Middle frontal gyrus (tissue), 1 donor: ENCODE results near the gene IFIT2.
"Not testable (repeated sequence)": the region's sequence is repeated elsewhere in the genome, so short reads cannot be mapped to it uniquely, and the experiment has no call there.

ENCODE experiments used
- DNase-seq: peaks from one replicate; pipeline ENCODE4 v3.0.0-alpha.2; 2015; ENCODE audit warnings: low spot score; ENCODE audit errors: extremely low spot score

The IFIT2 gene

DNA sequence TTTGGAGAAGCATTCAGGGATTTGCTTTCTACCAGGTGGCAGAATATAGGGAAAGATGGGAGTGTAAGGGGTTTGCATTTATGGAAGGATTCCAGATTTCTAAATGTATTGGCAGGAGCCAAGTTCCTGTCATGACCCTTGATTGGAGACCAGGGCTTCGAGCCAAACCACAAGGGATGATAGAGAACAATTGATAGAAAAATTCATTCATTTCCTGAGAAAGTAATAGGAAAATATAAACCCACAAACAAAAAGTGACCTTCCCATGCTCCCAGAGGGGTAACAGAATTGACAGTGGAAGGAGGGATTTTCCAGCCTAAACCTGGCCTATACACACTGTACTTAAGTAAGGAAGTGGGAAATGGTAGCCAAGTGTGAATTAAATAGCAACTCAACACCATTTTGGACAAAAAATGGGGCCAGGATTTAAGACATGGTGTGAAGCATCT is 22.4 kb upstream of the IFIT2 start:
- no peak for DNase-seq

DNA sequence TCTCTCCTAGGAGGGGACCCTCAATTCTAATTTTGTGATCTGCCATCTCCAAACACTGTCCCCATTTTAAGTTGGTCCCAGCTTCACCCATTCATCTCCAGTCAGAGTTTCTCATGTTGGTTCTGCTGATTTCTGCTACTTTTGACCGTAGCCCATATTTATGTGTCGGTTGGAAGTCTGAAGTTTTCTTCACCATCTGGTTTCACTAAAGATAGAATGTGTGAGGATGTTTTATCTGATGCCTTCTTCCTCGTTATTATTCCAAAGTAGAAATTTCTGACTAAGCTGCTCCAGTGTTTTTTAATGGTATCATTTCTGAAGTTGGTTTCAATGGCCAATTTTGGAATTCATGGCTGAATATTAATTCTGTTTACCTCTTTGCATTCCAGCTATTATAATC is 21.3 kb upstream of the IFIT2 start:
- DNase-seq = no peak

DNA sequence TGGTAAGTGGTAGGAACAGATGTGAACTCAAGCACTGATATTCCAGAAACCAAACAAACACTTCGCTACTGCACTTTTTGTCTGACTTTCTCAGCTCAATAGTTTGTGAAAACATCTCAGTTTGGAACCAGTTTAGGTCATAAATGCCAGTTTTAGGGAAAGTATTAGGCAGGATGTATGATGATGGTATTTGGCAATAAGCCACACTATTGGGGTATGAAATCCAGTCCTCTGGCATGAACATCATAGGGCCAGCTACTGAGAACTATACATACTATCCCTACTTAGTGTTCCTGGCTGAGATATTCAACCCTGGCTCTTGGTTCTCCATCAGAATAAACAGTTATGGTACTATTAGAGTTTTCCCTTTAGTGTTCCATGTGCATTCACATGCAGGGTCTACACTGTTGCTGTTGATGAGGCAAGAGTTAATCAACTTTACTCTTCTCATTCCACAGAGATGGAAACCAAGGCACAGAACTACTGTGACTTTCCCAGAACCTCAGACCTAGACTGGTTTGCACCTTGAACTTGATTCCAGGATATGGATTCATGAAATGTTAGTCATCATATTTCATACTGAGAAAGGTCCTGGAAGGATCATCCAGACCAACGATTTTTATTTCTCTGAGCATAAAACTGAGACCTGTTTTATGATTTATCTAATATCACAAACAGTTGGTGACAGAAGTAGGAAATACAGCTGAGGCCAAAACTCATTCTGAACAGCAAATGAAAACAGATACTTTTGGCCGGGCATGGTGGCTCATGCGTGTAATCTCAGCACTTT is 20.0 kb upstream of the IFIT2 start:
- DNase-seq = no peak

DNA sequence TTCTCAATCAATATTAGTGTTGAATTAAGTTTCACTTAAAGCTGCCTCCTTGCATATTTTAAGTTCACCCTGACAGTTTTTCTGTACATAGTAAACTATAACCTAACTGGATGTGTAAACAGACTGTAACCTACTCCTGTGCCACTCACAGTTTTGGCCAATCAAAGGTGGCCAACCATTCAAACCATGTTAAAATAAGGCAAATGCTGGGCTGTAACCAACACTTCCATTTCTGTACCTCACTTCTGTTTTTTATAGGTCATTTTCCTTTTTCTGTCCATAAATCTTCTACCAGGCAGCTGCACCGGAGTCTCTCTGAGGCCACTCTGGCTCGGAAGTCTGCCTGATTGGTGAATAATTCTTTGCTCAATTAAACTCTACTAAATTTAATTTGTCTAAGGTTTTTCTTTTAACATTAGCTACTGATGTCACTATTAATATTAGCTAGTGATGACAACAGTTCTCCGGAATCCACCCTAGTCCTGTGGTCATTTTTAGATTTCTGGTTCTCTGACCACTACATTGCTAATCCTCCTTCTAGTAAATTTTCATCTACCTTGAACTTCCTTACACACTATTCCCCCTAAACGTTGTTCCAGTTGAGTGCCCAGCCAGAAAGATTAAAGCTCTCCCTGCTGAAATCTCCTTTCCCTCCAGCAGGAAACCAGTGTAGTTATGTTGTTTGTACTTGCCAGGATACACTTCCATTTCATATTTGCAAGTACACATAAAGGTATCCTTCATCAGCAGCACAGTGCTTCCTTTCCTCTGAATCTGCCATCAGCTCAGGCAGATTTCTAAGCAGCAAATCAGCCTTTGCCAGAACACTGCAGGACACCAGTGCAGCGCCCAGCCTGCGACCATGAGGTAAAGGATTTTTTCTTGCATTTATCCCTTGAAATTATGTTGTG is 18.6 kb upstream of the IFIT2 start:
- no peak for DNase-seq

DNA sequence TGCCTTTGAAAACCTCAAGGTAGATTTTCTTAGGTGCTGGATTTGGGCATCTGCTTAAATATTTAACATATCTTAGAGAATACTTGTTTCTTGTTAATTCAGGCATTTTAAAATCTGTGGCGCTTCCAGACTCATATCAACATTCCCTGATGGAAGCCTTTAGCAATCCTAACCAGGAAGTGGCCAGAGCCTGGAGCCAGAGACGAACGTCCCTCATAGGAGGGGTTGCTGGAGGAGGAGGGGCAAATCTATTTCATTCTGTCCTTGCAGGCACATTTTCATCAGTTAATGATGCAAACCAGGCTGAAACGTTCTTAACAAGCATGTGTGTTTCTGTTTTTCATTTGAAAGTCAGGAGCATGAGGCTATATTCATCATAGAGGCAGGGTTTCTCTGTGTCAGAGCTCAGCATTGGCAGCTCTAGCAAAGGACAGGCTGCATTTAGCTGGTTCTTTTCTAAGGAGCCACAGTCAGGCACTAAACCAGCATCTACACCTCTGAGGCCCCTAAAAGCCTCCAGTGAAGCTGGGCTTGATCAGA is 17.8 kb upstream of the IFIT2 start:
- DNase-seq = no peak

DNA sequence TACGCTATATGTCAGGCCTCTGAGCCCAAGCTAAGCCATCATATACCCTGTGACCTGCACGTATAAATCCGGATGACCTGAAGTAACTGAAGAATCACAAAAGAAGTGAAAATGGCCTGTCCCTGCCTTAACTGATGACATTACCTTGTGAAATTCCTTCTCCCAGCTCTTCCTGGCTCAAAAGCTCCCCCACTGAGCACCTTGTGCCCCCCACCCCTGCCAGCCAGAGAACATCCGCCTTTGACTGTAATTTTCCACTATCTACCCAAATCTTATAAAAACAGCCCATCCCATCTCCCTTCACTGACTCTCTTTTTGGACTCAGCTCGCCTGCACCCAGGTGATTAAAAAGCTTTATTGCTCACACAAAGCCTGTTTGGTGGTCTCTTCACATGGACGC is 17.1 kb upstream of the IFIT2 start:
- not testable (repeated sequence) for DNase-seq

DNA sequence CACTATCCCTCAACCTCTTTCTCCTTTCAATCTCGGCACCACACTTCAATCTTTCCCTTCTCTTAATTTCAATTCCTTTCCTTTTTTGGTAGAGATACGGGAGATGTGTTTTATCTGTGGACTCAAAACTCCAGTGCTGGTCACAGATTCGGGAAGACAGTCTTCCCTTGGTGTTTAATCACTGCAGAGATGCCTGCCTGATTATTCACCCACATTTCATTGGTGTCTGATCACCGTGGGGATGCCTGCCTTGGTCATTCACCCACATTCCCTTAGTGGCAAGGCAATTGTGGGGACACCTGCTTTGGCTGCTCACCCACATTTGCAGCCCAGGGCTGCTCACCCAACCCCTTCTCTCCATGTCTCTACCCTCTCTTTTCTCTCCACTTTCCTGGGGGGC is 16.5 kb upstream of the IFIT2 start:
- not testable (repeated sequence) for DNase-seq

DNA sequence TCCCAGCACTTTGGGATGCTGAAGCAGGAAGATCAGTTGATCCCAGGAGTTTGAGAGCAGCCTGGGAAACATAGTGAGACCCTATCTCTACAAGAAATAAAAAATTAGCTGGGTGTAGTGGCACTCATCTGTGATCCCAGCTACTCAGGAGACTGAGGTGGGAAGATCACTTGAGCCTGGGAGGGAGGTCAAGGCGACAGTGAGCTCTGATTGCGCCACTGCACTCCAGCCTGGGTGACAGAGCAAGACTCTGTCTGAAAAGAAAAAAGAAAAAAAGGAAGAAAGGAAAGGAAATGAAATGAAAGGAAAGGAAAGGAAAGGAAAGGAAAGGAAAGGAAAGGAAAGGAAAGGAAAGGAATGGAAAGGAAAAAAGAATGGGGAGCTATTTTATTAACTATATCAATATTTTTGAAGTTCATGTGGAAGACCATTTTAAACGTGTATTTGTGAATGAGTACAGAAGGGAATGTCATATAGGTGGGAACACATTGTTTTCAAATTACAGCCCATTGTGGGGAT is 7.1 kb upstream of the IFIT2 start:
- DNase-seq = no peak

DNA sequence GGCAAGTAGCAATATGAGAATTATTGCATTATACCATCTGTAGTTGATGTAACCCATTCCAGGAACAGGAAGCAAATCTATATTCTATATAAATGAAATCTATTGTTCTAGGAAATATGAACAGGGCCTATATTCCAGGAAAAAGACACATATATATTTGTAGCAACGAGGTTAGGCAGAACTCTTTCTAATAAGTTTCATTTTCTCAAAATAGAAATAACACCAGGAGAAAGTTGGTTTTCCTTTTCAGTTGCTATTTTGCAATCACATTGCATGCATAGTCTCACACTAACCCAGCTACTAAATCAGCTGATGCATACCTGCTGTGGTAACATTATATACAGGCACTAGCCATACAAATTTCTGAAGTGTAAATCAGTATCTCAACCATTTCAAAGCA is 6.2 kb upstream of the IFIT2 start:
- no peak for DNase-seq

DNA sequence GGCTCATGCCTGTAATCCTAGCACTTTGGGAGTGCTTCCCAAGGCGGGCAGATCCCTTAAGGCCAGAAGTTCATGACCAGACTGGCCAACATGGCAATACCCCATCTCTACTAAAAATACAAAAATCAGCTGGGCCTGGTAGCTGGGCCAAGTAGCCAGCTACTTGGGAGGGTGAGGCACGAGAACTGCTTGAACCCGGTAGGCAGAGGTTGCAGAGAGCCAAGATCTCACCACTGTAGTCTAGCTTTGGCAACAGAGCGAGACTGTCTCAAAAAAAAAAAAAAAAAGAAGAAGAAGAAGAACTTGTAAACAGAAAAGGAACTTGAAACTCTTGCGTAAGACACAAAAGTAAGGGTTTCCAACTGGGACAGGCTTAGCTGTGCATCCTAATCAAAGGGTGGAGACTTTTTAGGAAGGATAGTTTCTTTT is 5.6 kb upstream of the IFIT2 start:
- no peak for DNase-seq

DNA sequence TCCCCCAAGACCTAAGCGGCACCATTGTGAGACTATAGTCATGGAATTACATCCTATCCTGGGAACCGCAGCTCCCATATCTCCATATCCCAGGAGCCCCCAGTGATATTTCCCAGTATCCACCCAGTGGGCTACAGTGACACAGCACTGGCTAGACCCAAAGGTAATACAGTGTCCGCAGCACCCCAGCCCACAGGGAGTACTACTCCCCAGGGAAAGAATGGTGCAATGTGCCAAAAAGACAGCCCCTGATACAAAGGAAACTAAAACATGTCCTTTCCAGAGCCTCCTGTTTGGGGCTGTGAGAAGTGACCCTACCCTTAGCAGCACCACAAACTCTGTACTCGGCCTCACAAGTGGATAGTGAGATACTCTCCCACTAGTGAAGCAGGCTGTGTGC is 4.5 kb upstream of the IFIT2 start:
- DNase-seq = no peak

DNA sequence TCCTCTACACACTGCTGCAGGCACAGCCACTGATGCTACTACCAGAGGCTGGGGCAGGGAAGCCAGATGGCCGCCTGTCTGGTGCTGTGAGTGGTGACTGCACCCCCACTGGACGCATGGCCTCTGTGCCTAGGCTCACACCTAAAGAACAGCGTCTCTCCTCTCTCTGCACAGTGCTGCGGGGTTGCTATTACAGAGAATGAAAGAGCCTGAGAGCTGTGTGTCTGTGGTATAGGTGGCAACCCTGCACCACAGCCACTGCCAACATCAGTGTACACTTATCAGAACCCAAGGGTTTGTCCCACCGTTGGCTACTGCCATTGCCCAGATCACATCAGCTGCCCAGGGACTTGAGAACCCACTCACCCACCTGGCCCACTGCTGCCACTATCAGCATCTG is 4.1 kb upstream of the IFIT2 start:
- no peak for DNase-seq

DNA sequence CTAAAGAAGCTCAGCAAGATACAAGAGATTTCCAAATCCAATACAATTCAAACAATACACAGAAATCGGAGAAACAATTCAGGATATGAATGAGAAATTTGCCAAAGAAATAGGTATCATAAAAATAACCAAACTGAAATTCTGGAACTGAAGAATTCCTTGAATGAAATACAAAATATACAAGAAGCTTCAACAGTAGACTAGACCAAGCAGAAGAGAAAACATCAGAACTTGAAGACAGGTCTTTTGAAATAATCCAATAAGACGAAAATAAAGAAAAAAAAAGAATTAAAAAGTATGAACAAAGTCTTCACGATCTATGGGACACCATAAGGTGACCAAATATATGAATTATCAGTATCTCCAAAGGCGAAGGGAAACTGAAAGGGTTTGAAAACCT is 2.8 kb upstream of the IFIT2 start:
- DNase-seq = no peak

DNA sequence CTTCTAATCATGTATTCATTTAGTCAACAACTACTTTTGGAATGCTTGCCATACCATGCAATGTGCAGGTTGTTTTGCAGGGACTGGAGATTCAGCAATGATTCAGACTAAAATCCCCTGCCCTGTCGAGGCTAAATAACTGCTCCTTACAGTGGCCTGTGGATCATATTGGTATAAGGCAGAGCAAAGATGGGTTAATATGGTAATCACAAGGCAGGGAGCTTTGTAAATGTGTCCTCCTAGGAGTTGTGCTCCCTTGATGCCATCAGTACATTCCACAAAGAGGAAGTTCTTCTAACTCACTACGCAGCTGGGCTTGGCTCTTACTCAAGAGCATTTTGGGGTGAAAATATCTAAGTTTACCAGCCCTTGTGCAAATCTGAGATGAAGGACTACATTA is 614 bp upstream of the IFIT2 start:
- DNase-seq = no peak

DNA sequence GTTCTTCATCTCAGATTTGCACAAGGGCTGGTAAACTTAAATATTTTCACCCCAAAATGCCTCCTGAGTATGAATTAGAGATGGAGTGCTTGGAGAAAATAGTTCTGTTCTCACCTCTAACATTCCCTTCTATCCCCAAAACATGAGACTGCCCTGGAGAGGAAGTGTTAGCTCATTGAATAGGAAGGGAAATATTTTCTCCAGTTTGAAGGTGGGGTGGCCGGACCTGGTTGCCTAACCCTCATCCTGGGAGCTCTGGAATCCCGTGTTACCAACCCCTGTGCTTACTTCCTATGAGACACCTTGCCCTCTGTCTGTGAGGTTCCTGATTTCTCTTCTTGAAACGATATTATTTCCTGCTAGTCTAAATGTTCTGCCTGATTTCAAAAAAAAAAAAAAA is 779 bp downstream of the IFIT2 start:
- no peak for DNase-seq

DNA sequence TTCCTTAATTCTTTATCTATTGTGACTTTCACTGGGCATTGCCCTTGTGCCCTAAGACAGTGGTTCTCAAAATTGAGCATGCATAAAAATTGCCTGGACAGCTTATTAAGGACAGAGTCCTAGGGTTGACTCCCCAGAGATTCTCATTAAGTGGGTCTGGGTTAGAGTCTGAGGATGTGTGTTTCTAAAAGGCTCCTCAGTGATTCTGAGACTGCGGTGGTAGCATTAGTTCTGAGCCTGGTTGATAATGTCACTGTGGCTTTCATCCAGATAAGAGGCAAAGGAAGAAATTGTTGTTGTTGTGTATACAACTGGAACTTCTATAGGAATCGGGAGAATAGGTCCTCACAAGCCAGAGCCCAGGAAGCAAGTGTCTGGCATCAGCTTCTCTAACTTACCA is 1.3 kb downstream of the IFIT2 start:
- DNase-seq = no peak

DNA sequence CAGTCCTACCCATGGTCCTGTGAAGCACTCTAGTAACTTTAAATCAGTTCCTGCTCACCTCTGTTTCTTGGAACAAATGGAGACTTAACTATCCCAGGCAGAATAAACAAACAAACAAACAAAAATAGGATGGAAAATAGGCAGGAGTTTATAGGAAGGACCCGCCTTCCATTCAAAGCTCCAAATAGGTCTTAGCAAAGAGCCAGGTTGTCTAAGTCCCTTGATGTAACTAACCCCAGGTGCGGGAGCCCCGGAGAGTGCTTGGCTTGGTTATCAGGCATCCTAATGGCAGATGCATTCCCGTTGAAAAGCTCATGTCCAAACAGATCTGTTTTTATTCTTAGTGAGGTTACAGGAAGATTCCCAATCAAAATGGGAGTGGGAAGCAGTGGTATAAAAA is 2.2 kb downstream of the IFIT2 start:
- DNase-seq = no peak

DNA sequence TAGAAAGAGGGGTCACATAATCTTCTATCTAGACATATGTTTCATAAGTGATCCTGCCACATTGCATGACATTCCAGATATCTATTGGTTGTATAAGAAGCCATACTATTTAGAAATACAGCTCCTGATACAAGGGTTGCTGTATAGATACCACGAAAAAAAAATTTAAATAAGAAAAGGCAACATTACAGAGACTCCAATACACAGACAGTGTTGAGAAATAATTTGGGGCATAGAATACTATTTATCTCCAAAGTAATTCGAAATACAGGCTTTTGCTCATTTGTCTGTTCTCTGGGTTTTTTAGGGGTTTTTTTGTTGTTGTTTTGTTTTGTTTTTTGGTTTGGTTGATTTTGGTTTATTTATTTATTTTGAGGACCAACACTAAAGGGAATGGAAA is 2.6 kb downstream of the IFIT2 start:
- DNase-seq = no peak

DNA sequence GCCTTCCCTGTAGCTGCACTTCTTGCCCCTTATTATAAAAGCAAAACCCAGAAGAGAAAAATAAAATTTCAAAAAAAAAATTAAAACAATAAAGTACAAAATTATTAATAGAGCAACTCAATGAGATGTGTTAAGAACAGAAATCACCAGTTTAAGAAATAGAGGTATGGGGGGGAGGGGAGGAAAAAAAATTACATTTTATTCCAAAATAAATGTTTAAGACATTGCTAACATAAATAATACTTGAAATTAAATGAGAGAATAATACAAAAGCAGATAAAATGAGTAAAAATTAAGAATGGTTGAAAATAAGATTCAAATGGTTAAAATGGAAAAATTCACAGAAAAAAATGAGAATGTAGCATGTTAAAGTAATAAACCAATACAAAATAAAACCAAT is 3.1 kb downstream of the IFIT2 start:
- DNase-seq = no peak

DNA sequence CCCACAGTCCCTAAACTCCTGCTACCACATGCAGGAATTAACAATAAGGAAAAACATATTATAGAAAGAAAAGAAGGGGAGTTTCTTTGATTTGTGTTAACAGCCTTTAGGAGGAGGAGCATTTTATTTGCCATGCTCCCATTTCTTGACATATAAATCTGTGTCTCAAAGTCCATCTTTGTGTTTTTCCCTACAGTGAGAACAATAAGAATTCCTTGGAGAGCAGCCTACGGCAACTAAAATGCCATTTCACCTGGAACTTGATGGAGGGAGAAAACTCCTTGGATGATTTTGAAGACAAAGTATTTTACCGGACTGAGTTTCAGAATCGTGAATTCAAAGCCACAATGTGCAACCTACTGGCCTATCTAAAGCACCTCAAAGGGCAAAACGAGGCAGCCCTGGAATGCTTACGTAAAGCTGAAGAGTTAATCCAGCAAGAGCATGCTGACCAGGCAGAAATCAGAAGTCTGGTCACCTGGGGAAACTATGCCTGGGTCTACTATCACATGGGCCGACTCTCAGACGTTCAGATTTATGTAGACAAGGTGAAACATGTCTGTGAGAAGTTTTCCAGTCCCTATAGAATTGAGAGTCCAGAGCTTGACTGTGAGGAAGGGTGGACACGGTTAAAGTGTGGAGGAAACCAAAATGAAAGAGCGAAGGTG is 4.1 kb downstream of the IFIT2 start:
- DNase-seq = no peak

DNA sequence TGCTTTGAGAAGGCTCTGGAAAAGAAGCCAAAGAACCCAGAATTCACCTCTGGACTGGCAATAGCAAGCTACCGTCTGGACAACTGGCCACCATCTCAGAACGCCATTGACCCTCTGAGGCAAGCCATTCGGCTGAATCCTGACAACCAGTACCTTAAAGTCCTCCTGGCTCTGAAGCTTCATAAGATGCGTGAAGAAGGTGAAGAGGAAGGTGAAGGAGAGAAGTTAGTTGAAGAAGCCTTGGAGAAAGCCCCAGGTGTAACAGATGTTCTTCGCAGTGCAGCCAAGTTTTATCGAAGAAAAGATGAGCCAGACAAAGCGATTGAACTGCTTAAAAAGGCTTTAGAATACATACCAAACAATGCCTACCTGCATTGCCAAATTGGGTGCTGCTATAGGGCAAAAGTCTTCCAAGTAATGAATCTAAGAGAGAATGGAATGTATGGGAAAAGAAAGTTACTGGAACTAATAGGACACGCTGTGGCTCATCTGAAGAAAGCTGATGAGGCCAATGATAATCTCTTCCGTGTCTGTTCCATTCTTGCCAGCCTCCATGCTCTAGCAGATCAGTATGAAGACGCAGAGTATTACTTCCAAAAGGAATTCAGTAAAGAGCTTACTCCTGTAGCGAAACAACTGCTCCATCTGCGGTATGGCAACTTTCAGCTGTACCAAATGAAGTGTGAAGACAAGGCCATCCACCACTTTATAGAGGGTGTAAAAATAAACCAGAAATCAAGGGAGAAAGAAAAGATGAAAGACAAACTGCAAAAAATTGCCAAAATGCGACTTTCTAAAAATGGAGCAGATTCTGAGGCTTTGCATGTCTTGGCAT is 4.8 kb downstream of the IFIT2 start:
- DNase-seq = no peak
